ENCODE measurements around the gene SLC15A1.

SLC15A1 gene

GRCh38 chr13:98751367-98751782 lies 1.1 kb downstream of the SLC15A1 start:
- no peak for DNase-seq (ENCODE audit: low read depth)

- no peak for DNase-seq (ENCODE audit: low read depth)
Observed at GRCh38 chr13:98749501-98749900, 3.0 kb downstream of the SLC15A1 start.

DNA sequence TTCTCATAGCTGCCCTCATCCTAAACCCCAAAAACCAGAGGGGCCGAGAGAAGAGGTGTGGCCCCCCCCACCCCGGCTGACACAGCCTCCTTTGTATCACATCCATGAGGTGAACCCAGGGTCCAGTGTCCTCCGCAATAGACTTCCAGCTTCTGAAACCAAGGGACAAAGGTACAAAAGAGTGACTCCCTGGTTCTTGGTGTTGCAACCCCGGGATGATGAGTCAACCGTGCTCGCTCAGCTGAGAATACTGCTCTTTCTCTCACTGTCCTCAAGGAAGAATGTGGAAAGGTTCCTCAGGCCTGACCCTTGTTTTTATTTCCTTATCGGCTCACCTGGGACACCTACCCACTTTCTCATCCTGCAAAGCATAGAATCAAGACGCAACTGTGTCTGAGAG lies 5.5 kb downstream of the SLC15A1 start:
- DNase-seq (ENCODE audit: low read depth), result no peak

DNA sequence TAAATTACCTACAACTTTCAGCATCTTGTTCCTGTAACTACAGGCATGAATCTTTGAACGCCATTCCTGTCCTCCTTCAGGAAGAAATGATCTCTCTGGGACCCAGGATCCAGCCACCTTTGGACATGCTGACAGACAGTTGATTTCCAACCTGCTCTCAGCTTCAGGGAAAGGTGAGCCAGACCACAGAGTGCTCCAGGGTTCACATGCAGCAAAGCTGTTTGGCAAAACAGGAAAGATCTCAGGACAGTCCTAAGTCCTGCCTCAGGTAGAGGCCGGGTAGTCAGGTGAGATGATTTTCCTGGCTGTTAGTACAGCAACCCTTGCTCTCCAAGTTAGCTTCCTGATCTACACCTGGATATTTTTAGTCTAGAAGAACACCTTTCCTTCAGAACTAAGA lies 9.1 kb downstream of the SLC15A1 start:
- DNase-seq (ENCODE audit: low read depth), result no peak

DNA sequence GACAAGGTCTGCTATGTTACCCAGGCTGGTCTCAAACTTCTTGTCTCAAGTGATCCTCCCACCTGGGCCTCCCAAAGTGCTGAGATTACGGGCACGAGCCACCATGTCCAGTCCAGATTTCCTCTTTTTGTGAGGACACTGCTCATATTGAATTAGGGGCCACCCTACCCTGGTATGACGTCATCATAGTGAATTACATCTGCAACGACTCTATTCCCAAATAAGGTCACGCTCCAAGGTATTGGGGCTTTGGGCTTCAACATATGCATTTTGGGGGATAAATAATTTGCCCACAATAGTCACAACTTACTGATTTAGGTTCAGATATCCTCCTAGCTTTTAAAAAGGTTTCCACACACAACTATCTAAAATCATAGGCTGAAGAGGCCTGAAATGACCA lies 9.5 kb downstream of the SLC15A1 start:
- DNase-seq (ENCODE audit: low read depth), result no peak

DNA sequence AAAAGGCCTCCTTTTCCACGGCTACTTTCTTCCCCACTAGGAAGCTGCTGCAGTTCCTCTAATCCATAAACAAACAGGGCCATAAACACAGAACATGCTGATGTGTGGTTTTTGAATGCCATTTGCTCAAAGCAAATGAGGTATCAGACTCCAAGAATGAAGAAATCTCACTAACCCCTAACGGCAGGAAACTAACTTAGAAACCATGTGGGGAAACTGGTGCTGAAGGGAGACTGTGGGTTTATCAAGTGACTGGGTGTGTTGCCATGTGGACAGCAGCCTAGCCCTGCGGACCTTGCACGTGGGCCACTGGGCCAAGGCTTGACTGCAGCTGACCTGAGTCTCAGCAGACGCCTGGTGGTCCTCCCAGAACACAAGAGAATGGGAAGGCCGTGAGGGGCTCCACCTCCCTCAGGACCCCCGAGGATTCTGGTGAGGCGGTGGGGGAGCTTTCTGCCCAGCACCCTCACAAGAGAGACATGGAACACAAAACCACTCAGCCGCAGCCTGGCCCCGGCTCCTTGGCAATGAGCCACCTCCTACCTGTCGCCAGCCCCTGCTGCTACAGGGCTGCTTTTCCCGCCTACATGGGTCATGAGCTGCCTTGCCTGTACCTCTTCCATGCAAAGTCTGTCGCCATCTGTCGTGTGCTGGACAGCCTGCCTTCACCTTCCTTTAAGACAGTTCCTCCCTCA lies 10.6 kb downstream of the SLC15A1 start:
- DNase-seq (ENCODE audit: low read depth), result no peak

GRCh38 chr13:98740131-98740530 lies 12.3 kb downstream of the SLC15A1 start:
- no peak for DNase-seq (ENCODE audit: low read depth)

GRCh38 chr13:98738993-98739392 lies 13.5 kb downstream of the SLC15A1 start:
- no peak for DNase-seq (ENCODE audit: low read depth)

GRCh38 chr13:98738213-98738612 lies 14.3 kb downstream of the SLC15A1 start:
- DNase-seq (ENCODE audit: low read depth), result no peak

GRCh38 chr13:98731925-98732324 lies 20.5 kb downstream of the SLC15A1 start:
- DNase-seq (ENCODE audit: low read depth), result no peak

GRCh38 chr13:98731038-98731437 lies 21.4 kb downstream of the SLC15A1 start:
- DNase-seq (ENCODE audit: low read depth), result no peak

DNA sequence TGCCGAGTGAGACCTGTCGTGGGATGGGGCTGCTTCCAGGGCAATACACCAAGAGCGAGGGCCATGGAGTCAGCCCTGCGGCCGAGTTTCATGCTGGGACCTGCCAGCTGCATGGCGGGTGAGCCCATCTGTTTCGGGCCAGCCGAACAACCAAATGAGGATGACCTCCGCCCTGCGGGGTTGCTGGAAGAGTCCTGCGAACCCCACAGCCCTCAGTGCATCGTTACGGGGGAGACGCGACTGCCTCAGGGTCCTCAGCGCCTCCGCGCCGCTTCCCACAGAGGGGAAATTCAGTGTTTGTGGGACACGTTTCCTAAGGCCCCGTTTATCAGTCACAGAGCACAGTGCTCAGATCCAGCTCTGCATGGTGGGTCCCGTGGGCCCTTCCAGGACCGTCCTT lies 22.0 kb downstream of the SLC15A1 start:
- no peak for DNase-seq (ENCODE audit: low read depth)

DNA sequence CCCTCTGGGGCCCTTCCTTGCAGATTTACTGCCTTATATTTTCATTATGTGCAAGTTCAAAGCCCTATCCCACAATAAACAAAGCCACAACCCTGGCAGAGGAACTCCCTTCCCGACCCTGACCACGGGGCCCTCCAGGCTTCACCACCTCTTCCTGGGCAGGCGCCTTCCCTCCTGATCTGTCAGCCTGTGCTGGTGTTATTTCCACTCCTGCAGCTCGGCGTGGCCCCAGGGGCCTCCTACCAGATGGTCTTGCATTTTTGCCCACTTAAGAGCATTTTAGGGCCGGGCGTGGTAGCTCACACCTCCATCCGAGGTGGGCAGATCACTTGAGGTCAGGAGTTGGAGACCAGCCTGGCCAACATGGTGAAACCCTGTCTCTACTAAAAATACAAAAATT lies 22.8 kb downstream of the SLC15A1 start:
- DNase-seq (ENCODE audit: low read depth), result no peak

DNA sequence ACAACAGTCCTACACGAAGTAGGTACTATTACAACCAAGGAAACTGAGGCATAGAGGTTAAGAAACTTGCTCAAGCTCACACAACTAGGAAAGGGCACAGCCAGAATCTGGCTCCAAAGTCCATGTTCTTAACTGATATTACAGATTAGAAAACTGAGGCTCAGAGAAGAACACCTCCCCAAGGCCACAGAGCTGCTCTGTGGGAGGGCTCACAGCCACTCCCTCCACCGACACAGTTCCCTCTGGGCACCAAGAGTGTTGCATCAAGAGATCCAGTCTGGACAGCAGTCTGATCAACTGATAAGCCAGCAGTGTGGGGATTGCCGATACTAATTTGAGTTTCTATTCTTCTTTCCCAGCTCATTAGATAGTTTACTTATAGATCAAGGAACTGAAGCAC lies 29.5 kb downstream of the SLC15A1 start:
- DNase-seq (ENCODE audit: low read depth), result no peak

DNA sequence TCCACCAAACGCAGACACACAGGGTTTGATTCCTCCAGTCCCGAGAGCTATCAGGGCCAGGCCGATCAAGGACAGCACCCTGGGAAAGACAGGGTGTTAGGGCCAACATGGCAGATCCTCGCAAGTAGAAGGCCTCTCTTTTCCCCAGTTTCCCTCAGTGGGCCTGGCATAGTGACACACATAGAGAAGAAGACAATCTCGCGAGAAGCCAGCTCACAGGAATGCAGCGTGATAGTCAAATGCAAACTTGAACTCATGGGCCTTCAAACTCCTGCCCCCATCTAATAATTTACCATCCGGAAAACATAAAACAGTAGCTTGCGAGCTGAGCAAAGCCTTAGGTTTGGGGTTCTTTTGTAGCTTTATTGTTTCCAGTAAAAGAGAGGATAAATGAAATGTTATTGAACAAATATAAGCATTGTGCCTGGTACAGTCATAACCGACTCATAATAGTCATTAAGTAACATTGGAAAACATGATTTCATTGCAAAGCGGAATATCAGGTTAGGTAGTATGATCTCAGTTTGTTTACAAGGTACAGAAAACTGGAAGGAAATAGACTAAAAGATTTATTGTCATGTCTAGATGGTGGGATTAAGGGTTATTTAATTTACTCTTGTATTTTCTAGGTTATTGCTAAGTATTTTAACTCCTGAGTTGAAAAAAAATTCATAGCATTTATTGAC lies 30.5 kb downstream of the SLC15A1 start:
- DNase-seq (ENCODE audit: low read depth), result no peak

GRCh38 chr13:98719527-98720250 lies 32.8 kb downstream of the SLC15A1 start:
- no peak for DNase-seq (ENCODE audit: low read depth)

GRCh38 chr13:98717891-98718290 lies 34.6 kb downstream of the SLC15A1 start:
- DNase-seq (ENCODE audit: low read depth), result no peak

DNA sequence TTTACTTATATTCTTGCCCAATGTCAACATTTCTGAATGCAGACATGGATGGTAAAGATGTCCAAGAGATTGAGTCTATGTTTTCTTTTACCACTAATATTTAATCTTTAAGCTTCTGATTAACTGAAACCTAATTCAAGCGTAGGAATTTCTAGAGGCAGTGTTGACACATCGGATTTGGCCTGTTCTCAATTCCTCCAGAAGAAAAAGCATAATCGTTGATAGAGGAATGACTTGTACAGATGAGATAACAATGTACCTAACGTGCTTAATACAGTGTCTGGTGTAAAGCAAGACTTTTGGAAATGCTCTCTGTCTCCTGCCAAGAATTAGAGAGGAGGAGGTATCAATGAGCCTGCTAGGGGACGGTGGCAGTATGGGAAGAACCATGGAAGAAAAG lies 35.2 kb downstream of the SLC15A1 start:
- DNase-seq (ENCODE audit: low read depth), result no peak

DNA sequence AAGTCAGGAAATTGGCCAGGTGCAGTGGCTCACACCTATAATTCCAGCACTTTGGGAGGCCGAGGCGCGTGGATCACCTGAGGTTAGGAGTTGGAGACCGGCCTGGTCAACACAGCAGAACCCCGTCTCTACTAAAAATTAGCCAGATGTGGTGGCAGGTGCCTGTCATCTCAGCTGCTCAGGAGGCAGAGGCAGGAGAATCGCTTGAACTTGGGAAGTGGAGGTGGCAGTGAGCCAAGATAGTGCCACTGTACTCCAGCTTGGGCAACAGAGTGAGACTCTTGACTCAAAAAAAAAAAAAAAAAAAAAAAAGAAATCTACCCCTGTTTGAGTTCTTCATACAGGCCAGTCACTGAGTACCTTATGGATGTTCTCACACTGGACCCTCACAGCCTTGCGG lies 42.0 kb downstream of the SLC15A1 start:
- DNase-seq (ENCODE audit: low read depth), result no peak

- DNase-seq (ENCODE audit: low read depth), result no peak
Observed at GRCh38 chr13:98707281-98707999, 45.0 kb downstream of the SLC15A1 start.

GRCh38 chr13:98706446-98707110 lies 45.9 kb downstream of the SLC15A1 start:
- no peak for DNase-seq (ENCODE audit: low read depth)

DNA sequence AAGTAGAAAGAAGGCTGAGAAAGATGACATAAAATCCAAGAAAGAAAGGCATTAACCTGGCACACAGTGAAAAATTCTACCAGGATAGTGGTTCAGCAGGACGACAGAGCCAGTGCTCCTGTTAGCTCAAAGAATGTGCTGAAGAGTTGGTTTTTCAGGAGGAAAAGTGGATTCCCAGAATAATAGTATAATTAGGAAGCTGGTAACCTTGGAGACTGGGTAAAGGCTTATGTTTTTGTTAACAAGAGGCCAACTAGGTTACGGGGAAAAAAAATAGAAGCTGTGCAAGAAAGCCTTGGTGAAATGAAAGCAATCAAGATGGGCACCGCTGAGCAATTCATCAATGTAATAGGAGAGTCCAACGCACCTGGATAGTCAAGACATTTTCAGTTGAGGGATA lies 54.7 kb downstream of the SLC15A1 start:
- DNase-seq (ENCODE audit: low read depth), result no peak
